ENCODE results near the gene MS4A14. TPM values are rescaled to one million over a fixed set of nuclear protein-coding genes. Genes with fewer than 3 reads are reported as not detected.

The MS4A14 gene
- total and polyA plus RNA-seq, 2 of the 8 experiments (the other 6 are each of a cell fraction or from before 2014, with no cell fraction given), result not detected

DNA sequence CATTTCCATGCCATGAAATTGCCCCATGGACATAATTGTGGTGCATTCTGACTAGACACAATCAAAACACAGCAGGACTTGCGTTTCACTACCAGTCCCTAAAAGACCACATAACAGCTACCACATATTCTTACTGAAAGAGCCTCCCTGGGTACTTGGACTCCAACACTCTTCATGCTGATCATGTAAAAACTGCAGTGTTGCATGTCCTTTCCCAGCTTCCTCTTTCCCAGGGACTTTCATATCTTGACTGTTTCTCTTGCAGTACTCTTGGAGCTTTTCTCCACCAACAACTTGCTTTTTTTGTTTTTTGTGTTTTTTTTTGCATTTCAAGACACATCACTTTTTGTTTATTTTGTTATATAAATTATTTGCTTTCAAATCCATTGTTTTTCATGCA is 46.3 kb upstream of the MS4A14 start:
- CTCF ChIA-PET (ENCODE audit: partially characterized antibody), result interaction anchor here (0.6 to 8.4 kb wide), 9 partner anchors 15 to 516 kb away, joined by 3 to 115 read pairs (median 7); no protein-coding TSS in a partner anchor
- POLR2A ChIA-PET (ENCODE audit: partially characterized antibody), result no interaction called here

More for the DNA sequence above, 46.3 kb upstream of the MS4A14 start:
- Histone ChIP-seq H3K79me2 (ENCODE audit: control insufficient read depth in 1 of 2, insufficient read depth in 2 of 2, low read length in 2 of 2) (no peaks in the 10 kb centered on the region), H4K8ac (ENCODE audit: extremely low read depth, insufficient read depth, low read length) (no peak overlapping the region), H3K14ac (ENCODE audit: insufficient read length) (no peak overlapping the region), H3K4ac (replicated peaks; ENCODE audit: insufficient read length, low read depth, low read length) (no peak overlapping the region), H2BK12ac (ENCODE audit: low read depth, low read length) (no peak overlapping the region), H3K9me3 (ENCODE audit: insufficient read depth in 2 of 2, low read depth in 1 of 2, low read length in 1 of 2) (no peaks in the 10 kb centered on the region; a peak in 1 of 4 replicates), H2BK15ac (ENCODE audit: low read length) (no peak overlapping the region), H3K4me3 (ENCODE audit: extremely low read depth in 1 of 4, insufficient read depth in 2 of 4, low read depth in 3 of 4, low read length in 4 of 4) (no peak overlapping the region), H3K9ac (replicated peaks in 1 of 4; ENCODE audit: extremely low read depth in 1 of 4, low read depth in 3 of 4, low read length in 3 of 4) (no peak overlapping the region), H3K79me1 (ENCODE audit: low read depth, low read length) (no peaks in the 10 kb centered on the region), H3K18ac (ENCODE audit: extremely low read depth, low read length) (no peak overlapping the region), H3K4me1 (replicated peaks in 1 of 4; ENCODE audit: control insufficient read depth in 3 of 4, insufficient read depth in 4 of 4, low read length in 3 of 4) (no peaks in the 10 kb centered on the region), H2BK5ac (ENCODE audit: low read depth, low read length) (no peak overlapping the region), H3K27me3 (replicated peaks in 1 of 4; ENCODE audit: control insufficient read depth in 3 of 4, extremely low read depth in 1 of 4, insufficient read depth in 3 of 4, low read length in 3 of 4) (no peaks in the 10 kb centered on the region), H2AFZ (ENCODE audit: low read length) (no peak overlapping the region), H3K56ac (replicated peaks; ENCODE audit: insufficient read length, low read depth, low read length) (no peak overlapping the region), H3K23me2 (ENCODE audit: low read depth, low read length) (no peaks in the 10 kb centered on the region), H3K23ac (ENCODE audit: insufficient read length) (no peak overlapping the region), H2BK120ac (replicated peaks; ENCODE audit: low read depth, low read length) (no peak overlapping the region), H2AK5ac (ENCODE audit: low read depth, low read length) (no peak overlapping the region), H4K20me1 (replicated peaks in 1 of 2; ENCODE audit: control insufficient read depth in 1 of 2, insufficient read depth in 2 of 2, low read length in 2 of 2) (no peaks in the 10 kb centered on the region), H3K36me3 (ENCODE audit: control insufficient read depth in 2 of 4, insufficient read depth in 4 of 4, low read length in 3 of 4) (no peaks in the 10 kb centered on the region), H3K27ac (ENCODE audit: low read depth, low read length) (no peak overlapping the region), H4K5ac (ENCODE audit: insufficient read length, low read depth, low read length) (no peak overlapping the region), H3K4me2 (ENCODE audit: insufficient read depth in 1 of 2, low read depth in 2 of 2, low read length in 2 of 2) (no peak overlapping the region), H2BK20ac (ENCODE audit: low read length) (no peak overlapping the region), H4K91ac (replicated peaks; ENCODE audit: insufficient read length, low read length) (no peak overlapping the region)
- DNase-seq (ENCODE audit: low read depth in 1 of 2, low spot score in 2 of 2), result no peak
- WGBS, 2 experiments (ENCODE audit: extremely low coverage in 1 of 2, insufficient coverage in 1 of 2, insufficient read length in 1 of 2, insufficient replicate concordance in 2 of 2, low coverage in 1 of 2, low lambda C conversion rate in 2 of 2, missing lambda C conversion rate in 1 of 2), result 95% methylated on average over 1 of the region's 1 CpG; no CpG with 5 or more reads in 1 of the 2 experiments
- no peak for FAIRE-seq
- TF ChIP-seq, protein P1, sequence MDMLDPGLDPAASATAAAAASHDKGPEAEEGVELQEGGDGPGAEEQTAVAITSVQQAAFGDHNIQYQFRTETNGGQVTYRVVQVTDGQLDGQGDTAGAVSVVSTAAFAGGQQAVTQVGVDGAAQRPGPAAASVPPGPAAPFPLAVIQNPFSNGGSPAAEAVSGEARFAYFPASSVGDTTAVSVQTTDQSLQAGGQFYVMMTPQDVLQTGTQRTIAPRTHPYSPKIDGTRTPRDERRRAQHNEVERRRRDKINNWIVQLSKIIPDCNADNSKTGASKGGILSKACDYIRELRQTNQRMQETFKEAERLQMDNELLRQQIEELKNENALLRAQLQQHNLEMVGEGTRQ (IDR thresholded peaks at IDR 0.05; ENCODE audit: low read length), result no peak
- TF ChIP-seq FOSL1 (IDR thresholded peaks at IDR 0.05; ENCODE audit: insufficient read depth, low read depth, low read length) (no peak), TCF12 (IDR thresholded peaks at IDR 0.05; ENCODE audit: low read depth, low read length) (no peak), TEAD4 (IDR thresholded peaks at IDR 0.05; ENCODE audit: low read depth, low read length) (no peak), RFX5 (IDR thresholded peaks at IDR 0.05; ENCODE audit: borderline replicate concordance, low read depth, low read length) (no peak), GABPA (IDR thresholded peaks at IDR 0.05; ENCODE audit: borderline replicate concordance, insufficient read depth, low read length) (no peak), CTBP2 (IDR thresholded peaks at IDR 0.05; ENCODE audit: borderline replicate concordance, insufficient read depth, insufficient read length, low read length) (no peak), ZNF274 (IDR thresholded peaks at IDR 0.05; ENCODE audit: borderline replicate concordance, extremely low read depth, low read length) (no peak)
- TF ChIP-seq, protein P2, sequence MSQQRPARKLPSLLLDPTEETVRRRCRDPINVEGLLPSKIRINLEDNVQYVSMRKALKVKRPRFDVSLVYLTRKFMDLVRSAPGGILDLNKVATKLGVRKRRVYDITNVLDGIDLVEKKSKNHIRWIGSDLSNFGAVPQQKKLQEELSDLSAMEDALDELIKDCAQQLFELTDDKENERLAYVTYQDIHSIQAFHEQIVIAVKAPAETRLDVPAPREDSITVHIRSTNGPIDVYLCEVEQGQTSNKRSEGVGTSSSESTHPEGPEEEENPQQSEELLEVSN (IDR thresholded peaks at IDR 0.05), result no peak

Measured in H1 (cell line).